HFF-Myc (cell line): Measurements from ENCODE around the gene SLC39A9.

Source experiments
- DNase-seq: peaks from one replicate; pipeline ENCODE4 v3.0.0-alpha.2; 2011; ENCODE audit warnings: low read depth; ENCODE audit errors: extremely low read depth
- H3K4me3 ChIP-seq: replicated peaks from 2 replicates; pipeline ENCODE4 v1.5.1; 2011; ENCODE audit warnings: low read depth, mild to moderate bottlenecking, control low read depth, low read length
- TF ChIP-seq, protein P1 (sequence below): IDR thresholded peaks from 2 replicates; pipeline ENCODE4 v1.5.1; 2012; ENCODE audit warnings: mild to moderate bottlenecking, low read depth, low read length, control low read depth; ENCODE audit errors: missing control alignments

SLC39A9 gene

DNA sequence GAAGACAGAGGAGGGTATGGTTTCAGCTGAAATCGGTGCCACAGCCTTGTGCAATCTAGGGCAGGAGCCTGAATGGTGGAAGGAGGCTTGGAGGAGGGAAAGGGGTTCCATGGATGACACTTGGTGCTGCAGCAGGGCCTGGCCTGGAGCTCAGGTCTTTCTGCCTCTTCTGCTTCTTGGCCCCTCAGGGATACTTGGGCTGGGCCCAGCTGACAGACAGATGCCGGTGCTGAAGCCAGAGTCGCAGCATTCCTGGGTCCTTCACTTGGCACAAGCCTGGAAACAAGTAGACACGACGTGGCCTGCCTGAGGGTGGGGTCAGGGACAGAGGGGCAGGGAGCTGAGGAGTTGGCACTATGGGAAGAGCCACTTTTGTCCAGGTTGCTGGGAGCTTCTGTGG is 81.6 kb downstream of the SLC39A9 start:
- H3K4me3 ChIP-seq = no peak overlapping the region
- no peak for DNase-seq
- TF ChIP-seq, protein P1, sequence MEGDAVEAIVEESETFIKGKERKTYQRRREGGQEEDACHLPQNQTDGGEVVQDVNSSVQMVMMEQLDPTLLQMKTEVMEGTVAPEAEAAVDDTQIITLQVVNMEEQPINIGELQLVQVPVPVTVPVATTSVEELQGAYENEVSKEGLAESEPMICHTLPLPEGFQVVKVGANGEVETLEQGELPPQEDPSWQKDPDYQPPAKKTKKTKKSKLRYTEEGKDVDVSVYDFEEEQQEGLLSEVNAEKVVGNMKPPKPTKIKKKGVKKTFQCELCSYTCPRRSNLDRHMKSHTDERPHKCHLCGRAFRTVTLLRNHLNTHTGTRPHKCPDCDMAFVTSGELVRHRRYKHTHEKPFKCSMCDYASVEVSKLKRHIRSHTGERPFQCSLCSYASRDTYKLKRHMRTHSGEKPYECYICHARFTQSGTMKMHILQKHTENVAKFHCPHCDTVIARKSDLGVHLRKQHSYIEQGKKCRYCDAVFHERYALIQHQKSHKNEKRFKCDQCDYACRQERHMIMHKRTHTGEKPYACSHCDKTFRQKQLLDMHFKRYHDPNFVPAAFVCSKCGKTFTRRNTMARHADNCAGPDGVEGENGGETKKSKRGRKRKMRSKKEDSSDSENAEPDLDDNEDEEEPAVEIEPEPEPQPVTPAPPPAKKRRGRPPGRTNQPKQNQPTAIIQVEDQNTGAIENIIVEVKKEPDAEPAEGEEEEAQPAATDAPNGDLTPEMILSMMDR = no peak

DNA sequence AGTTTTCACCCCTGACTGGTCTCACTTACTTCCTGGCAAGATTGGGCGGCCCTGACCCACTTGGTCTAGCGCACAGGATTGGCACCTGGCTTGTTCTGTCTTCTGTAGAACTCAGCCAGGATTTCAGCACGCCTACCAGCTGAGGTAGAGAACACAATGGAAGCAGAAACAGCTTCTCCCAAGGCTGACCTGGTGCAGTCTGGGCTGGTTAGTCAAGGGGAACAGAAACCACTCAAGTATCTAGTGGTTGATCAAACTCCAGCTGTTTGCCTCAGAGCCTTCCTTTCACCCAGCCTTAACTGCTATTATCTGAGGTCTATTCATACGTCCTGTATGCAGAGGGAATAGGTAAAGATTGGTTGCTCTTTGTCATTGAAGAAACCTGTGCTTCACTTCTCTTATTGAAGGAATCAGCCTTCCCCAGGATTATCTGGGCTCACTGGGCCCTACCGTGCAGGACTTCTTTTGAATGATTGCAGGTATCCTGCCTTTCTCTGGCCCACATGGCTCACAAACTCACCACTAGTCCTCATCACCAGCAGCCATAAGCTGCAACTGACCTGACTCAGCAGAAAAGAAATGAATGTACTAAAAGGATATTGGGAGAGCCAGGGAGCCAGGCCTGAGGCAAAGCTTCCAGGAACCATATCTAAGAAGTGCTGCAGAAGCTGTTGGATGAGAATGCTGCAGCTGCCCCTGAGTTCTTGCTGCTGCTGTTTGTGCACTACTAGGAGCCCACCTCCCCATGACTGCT is 83.5 kb downstream of the SLC39A9 start:
- no peak for DNase-seq
- no peak overlapping the region for H3K4me3 ChIP-seq
- TF ChIP-seq, protein P1 = no peak

DNA sequence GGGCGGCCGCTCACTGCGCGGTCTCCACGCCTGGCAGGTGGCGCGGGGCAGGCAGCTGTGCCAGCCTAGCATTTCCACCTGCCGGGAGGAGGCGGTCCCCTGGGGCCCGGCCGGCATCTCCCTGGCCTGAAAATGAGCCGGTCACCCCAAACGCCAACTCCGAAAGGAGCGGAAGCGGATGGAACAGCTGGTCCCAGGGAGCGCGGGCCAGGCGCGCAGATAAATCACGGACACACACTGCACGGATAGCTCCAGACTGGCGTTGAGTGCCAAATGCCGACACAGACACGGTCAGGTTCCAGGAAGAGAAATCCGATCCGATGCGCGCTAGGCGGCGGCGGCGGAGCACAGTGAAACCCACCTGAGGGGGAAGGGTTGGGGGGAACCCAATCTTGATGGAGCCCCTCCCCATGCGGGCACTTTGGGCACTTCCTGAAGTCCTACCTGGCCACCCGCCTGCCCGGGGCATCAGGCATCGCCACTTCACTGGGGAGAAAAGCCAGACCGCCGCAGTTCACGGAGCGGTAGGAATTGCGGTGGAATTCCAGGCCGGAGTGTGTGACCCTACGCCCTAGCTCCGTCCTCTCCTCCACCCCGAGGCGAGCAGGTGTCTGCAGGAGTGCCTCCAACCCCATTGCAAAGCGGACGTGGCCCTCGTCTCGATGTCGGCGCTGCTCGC is 85.4 kb downstream of the SLC39A9 start:
- no peak for DNase-seq
- TF ChIP-seq, protein P1 = no peak
- H3K4me3 ChIP-seq = no peak overlapping the region

DNA sequence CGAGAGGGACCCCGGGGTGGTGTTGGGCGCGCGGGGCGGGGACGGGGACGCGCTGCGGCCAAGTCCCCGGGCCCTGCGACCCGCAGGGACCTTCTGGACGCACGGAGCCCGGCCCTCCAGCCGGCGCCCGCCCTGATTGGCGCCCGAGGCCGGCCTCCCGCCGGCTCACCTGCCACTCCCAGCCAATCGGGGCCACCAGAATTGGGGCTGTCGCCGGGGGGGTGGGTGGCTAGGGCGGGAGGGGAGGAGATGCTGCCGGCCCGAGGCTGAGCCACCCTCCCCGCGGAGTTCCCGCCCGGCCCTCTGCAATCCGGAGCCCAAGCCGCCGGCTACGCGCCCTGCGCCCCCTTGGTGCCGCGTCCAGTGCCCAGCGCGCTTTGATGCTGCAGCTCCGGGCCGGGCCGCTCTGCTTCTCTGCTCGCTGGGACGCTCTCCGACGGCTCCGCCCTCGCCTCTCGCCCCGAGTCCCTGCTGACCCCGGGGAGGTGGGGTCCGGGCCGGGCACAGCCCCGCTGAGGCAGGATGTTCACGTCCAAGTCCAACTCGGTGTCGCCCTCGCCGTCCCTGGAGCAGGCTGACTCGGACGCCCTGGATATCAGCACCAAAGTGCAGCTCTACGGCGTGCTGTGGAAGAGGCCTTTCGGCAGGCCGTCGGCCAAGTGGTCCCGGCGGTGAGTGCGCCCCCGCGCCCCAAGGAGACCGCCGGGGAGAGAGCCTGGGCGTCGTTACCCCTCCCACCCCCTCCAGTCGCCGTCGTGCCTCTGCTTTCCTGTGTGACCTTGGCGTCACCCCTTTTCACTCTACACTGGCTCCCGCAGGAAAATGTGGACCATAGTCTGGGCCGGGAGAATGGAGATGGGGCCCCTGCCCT is 86.2 kb downstream of the SLC39A9 start, which contains the start of gene PLEKHD1:
PLEKHD1 (plus strand) TSS at position 285 of the 871 bp plus-strand sequence; CDS start at position 523, 238 bp downstream.
- TF ChIP-seq, protein P1 = no peak

DNA sequence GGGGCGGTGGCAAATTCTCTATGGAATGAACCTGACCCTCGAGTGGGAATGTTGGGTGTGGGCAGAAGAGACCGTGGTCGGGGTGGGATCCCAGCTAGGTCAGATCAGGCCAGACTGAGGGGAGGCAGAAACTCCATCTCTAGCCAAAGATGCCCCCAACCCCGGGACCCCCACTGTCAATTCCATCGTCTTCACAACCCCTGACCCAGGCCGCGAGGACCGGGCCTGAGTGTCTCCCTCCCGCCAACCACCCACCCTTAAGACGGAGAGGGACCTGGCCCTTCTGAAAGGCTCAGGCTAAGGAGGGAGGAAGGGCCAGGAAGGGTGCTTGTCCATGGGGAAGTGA is 86.8 kb downstream of the SLC39A9 start:
- DNase-seq = no peak
- TF ChIP-seq, protein P1 = no peak
- no peak overlapping the region for H3K4me3 ChIP-seq

More for the DNA sequence above, 86.2 kb downstream of the SLC39A9 start, which contains the start of gene PLEKHD1:
- no peak within 1 kb of the TSS for H3K4me3 ChIP-seq
- no peak for DNase-seq

DNA sequence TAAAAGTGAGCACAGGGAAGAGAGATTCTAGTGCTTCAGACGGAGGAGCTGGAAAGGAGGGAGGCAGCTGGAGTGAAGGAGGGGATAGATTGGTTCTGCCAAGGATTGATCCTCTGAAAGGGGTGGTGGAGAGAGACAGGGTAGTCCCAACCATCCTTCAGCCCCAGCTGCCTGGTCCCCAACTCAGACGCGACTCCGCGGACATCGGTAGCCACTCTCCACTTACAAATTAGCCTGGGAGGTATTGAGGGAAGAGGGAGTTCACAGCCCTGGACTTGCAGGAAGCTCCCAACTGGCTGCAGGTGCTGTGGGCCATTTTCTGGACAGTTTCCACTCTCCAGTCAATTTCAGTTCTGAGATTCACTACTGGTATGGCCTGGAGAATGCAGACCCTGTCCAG is 87.2 kb downstream of the SLC39A9 start:
- DNase-seq = no peak
- H3K4me3 ChIP-seq = no peak overlapping the region
- TF ChIP-seq, protein P1 = no peak
